HG03575 (cell line): ENCODE data around the gene SLC22A23.

Experiments used
- ATAC-seq: cut with Tn5 transposase; IDR thresholded peaks from one replicate; pipeline ENCODE4 v1.9.1; 2021; ENCODE audit not compliant: unreplicated experiment, insufficient number of reproducible peaks, low FRiP score; ENCODE audit errors: extremely low read depth

SLC22A23 gene

DNA sequence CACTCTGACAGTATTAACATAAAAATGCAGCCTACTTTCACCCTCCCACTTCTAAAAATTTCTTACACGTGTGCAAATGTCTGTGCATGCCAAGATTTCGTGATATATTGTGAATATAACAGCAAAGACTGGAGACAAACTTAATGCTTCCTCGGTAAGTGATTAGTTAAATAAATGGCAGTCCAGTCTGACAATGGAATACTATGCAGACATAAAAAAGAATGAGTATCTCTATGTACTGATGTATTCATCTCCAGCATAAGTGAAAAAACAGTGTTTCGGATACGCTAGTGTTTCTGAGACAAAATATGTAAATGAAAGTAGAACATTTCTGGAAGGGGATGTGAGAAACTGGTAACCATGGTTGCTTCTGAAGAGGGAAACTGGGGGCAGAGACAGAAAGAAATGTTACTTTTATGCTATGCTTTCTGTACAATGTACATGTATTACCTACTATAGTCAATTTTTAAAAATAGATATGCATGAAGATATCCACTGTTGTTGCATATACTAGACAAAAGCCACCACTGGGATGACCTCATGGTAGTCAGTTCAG, 7.0 kb downstream of the SLC22A23 start:
- no peak for ATAC-seq

GRCh38 chr6:3449321-3449720, 7.5 kb downstream of the SLC22A23 start:
- ATAC-seq: no peak

DNA sequence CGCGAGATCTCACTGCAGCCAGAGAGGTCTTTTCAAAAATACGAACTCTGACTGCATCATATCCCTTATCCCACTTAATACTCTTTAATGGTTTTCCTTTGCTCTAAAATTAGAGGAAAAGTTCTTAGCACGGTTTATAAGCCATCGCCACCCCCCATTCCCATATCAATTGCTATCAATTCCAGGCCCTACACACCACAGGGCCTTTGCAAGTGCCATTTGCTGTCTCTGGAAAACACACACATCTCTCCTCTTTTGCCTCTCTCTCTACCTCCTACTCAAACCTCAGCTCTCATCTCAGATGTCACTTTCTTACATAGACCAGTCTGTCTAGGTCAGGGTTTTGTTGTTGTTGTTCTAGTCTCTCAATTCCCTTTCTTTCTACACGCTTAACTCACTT, 9.8 kb downstream of the SLC22A23 start:
- ATAC-seq: no peak

GRCh38 chr6:3446184-3446583, 10.7 kb downstream of the SLC22A23 start:
- ATAC-seq: no peak

DNA sequence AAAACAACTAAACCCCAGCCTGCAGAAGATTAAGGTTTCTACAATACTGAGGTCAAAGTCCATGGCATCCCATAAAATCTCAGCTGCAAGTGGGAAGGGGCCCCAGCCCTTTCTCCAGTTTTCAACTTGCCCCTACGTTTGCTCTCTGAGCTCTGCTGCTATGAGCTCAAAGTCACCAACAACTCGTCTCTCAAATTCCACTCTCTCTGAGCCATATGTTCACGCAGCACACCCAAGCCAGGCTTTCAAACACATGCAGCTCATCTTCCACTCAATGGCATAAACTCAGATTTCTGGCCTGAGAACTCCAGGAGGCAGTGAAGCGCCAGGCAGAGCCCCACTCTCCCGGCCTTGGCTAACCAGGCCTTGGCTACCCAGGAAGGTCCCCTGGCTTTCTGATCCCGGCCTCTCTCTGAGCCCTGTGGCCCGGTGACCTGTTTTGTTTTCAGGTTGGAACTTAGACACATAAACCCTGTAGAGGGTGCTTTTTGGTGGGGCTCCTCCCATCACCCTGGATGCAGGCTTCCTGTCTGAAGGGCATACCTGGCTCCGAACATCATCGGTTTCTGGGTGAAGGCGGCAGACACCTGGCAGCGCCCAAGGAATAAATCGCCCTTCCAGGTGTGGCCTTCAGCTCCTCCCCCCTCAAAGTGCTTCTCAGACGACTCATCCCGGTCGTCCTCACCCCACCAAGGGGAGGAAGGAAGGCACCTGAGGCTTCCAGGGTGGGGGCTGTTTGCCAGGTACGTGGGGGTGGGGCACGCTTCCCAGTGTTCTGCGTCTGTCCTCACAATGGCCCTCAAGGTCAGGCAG, 12.4 kb downstream of the SLC22A23 start:
- no peak for ATAC-seq

DNA sequence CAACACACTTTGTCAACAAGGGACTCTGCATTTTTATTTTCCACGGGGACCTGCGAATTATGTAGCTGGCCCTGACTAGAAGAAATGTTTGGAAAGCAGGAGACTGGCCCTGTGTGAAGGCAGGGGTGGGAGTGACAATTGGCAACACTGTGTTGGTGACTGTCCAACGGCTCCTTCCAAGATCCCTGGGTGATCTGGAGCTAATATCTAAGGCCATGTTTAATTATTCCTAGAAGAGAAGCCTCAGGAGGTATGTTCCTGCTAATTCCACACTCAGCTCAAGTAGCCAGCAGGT, 13.7 kb downstream of the SLC22A23 start:
- ATAC-seq: no peak

DNA sequence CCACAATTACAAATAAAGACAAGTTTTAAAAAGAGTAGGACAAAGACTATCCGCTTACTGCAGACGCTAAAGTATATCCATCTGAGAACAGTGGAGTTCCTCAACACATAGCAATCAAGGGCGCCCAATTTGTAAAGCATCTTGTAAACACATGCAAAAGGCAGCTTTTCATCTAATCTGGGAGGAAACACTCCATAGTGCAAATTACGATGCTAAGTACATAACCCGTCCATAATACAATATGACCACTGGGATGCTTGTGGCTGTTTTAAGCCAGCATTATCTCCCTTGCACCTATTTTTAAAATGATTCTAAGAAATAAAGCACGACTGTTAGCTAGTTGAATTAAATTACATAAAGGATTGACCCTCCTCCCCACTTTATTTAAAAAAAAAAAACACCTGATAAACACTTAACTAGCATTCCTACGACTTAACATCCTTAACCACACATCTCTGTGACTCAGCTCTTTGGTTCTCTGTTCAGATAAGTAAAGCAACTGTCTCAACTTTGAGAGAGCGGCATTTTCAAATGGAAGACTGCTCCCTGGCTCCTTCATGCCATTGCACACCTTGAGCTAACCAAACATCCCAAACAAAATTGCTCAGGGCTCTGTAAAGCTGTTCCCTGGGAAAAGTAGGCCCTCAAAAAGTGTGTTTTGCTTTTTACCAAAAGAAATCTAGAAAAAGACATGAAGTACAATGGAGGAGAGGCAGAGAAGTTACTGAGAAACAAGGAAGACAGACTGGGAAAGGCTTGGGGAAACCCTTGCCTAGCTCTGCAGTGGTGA, 14.2 kb downstream of the SLC22A23 start:
- ATAC-seq: no peak

DNA sequence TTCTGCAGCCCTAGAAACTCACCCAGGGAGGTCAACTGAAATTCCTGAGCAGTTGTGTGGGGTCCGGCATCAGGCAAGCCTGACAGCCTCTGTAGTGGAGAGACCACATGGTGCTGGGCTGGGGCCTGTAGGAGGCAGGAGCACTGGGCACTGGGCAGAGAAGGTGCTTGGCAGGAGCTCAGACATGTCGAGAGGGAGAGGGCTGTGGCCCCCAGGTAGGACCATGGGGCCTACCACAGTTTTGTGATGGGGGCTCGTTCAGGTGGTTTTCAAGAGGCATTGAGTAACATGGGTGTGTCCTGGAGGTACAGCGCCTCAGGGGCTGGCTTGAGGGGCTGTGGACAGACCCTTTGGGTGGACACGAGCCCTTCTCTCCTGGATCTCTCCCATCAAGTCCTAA, 15.9 kb downstream of the SLC22A23 start:
- no peak for ATAC-seq

- no peak for ATAC-seq
Observed at GRCh38 chr6:3439961-3440360, 16.9 kb downstream of the SLC22A23 start.

DNA sequence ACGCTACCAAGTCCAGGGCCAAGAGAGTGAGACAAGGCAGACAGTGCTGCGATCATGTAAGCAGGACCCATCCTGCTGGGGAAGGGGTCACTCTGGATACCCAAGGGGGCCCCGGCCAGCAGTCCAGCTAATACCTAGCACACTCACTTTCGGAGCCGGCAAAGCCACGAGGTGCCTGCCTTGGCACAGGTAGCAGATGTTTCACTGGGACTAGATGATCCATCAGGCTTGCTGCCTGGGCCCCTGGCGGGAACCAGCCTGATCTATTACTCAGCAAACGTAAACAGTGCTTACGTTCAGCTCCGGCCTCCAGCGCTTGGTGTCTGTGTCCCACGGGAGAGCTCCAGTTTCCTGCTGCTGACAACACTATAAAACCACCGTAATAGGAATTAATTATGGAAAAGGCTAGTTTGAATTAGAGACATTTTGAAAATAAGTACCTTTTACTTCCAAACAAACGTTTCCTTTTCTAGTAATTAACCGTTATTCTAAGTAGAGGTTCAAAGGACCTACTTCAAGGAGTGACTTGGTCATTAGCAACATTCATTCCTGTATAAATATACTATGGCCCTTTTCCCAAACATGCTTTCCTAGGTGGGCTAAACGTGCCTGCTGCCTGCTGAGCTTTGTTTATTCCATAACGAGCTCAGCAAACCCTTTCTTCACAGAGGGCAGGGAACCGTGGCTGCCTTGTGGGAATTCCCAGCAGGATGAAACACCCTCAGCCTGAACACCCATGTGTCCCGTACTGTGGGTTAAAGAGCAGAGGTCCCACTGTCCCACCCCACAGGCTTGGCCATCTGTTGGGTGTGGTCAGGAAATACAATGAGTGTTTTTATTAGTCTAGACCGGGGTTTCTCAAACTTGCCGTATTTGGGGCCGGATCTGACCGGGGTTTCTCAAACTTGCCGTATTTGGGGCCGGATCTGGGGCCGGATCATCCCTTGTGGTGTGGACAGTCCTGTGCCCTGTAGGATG, 18.4 kb downstream of the SLC22A23 start:
- ATAC-seq: no peak

- no peak for ATAC-seq
Observed at GRCh38 chr6:3433005-3433404, 23.8 kb downstream of the SLC22A23 start.

DNA sequence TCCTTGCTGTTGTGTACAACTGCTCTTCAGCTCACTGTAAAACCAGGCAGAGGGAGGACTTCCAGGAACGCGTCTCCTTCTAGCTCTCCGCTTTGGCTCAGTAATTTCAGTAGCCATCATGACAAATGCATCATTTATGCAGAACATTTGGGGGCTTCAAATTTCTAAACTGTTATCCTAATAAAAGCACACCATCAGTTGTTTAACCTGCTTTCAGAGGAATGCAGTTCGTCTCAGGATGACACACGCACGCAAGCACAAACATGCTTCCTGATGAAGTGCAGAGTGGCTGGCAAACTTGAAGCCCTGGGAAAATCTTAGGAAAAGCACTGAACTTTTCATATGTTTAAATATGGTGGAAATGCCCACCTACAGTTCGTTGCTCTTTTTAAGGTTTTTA, 24.4 kb downstream of the SLC22A23 start:
- no peak for ATAC-seq

DNA sequence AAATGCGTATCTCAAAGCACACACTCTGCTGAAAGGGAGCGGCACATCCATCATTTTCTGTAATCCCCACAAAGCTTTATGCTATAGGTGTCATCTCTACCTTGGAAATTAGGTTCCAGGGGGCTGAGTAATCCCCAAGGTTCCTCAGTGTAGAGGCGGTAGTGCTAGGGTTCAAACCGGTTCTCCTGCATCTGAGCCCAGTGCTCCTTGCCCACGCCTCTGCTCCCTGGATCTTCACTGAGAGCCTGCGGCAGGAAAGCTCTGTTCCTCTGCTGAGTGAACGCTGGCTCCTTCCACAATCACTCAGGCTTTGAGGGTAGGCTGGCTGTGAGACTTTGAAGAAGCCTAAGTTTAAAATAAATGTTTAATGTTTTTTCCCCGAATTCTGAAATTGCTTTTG, 24.9 kb downstream of the SLC22A23 start:
- ATAC-seq: no peak

GRCh38 chr6:3429211-3429610, 27.6 kb downstream of the SLC22A23 start:
- no peak for ATAC-seq

GRCh38 chr6:3428700-3429099, 28.1 kb downstream of the SLC22A23 start:
- no peak for ATAC-seq

DNA sequence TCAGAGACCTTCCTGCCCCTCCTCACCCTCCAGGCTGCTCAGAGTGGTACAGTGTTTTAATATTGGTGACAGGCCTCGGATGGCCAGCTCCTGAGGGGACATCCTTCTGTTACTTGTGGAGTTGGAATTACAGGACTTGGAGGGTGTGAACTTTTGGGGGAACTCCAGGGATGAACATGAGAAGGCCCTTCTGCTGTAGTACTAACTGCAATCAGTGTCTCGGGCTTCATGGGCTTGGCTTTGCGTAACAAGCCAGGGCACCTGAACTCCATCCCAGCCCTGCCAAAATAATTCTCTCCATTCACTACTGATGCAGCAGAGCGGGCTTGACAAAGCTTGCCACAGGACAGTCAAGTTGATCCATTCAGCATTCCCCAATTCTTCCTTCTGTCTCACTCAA, 28.6 kb downstream of the SLC22A23 start:
- ATAC-seq: no peak

GRCh38 chr6:3427687-3428085, 29.2 kb downstream of the SLC22A23 start:
- no peak for ATAC-seq

- no peak for ATAC-seq
Observed at GRCh38 chr6:3426927-3427686, 29.7 kb downstream of the SLC22A23 start.
